Activated CD8-positive, alpha-beta memory T cell treated with anti-CD3 and anti-CD28 coated beads for 36 hours (primary cell): ENCODE results near the gene CALM1. TPM values are rescaled to one million over a fixed set of nuclear protein-coding genes. Genes with fewer than 3 reads are reported as not detected.

ENCODE experiments used
- CTCF ChIA-PET: fragments of 350-600 bp; sonication (Branson Sonifier 250); formaldehyde crosslinking; loops from one replicate; lab custom pipeline; 2021; ENCODE audit warnings: antibody characterized with exemption; lab: Charles Lee
- POLR2A ChIA-PET: fragments of 350-600 bp; sonication (Branson Sonifier 250); formaldehyde crosslinking; loops from one replicate; lab custom pipeline; 2021; ENCODE audit warnings: antibody characterized with exemption; lab: Charles Lee
- total RNA-seq, 2 experiments: library from RNA; stranded (reverse); gene quantifications; one replicate each; pipeline ENCODE4 v1.2.3, GENCODE V29; 2021

CALM1 gene
- total RNA-seq = 100 to 1,000 TPM; 530 to 542 TPM

DNA sequence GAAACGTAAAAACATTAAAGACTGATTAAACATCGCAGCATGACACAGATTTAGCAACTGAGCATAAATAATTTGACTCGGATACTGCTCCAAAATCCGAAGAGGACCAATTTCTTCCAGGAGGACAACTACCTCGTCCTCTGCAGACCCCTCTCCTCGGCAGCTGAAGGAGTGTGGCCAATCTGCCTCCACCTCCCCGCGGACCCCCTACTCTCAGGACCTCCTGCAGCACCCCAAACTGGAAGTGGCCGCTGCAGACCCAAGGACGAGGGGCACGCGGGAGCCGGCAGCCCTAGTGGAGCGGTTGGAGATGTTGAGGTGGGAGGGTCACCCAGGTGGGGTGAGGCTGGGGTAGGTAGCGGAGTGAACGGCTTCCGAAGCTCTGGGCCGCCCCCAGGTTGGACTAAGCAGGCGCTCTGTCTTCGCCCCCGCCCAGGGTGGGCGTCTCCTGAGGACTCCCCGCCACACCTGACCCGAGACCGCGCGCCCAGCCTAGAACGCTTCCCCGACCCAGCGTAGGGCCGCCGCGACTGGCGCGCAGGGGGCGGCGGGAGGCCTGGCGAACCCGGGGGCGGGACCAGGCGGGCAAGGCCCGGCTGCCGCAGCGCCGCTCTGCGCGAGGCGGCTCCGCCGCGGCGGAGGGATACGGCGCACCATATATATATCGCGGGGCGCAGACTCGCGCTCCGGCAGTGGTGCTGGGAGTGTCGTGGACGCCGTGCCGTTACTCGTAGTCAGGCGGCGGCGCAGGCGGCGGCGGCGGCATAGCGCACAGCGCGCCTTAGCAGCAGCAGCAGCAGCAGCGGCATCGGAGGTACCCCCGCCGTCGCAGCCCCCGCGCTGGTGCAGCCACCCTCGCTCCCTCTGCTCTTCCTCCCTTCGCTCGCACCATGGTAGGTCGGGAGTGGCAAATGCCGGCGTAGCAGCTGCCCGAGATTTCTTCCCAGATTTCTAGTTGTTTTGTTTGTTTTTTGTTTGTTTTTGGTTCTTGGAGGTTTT is at the start of gene CALM1:
Gene CALM1 (plus strand): TSS at position 689 of the 999 bp plus-strand sequence. CDS start 202 bp downstream, at position 891.
- POLR2A ChIA-PET = interaction anchor here (0.6 to 3.6 kb wide), 5 partner anchors 9 to 550 kb away, joined by 3 to 101 read pairs (median 3); partner anchors contain the start of gene PSMC1
- CTCF ChIA-PET = interaction anchor here (0.6 to 2.2 kb wide), 5 partner anchors 11 to 54 kb away, joined by 3 to 12 read pairs (median 6); no protein-coding TSS in a partner anchor

DNA sequence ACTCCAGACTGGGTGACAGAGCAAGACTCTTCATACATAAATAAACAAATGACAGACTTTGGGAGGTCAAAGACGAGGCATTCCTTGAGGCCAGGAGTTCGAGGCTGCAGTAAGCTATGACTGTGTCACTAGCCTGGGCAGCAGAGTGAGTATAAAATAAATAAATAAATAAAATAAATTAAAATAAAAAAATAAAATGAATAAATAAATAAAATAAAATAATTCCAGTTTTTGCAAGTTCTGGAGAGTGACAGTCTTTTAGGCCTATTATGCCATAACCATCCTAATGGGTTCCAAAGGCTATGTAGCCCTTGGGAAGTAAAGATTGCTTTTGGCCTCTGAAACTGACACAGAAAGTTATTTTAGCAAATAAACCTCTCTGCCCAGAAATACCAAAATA is 48.6 kb upstream of the CALM1 start:
- ChIA-PET CTCF (no interaction called here), POLR2A (interaction anchor here (0.6 kb wide), 1 partner anchor 29 kb away, joined by 3 read pairs; no protein-coding TSS in a partner anchor)

DNA sequence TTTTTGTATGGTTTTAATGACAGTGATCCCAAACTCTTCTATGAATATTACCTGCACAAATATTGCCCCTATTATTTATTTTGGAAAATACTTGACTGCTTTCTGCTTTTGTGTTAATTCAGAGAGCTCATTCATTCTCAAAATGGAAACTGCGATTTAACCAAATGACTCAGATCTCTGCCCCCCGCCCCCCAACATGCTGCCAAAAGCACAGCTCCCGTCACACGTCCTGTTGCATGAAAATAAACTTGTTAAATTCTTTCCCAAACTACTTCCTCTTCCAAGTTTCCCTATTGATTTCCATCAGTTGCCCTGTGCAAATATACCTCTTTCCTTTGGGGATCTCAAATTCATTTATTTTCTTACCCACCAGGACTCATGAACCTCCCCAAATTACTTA is 47.1 kb upstream of the CALM1 start:
- POLR2A ChIA-PET = no interaction called here
- CTCF ChIA-PET = interaction anchor here (1.0 kb wide), 1 partner anchor 8 kb away, joined by 3 read pairs; no protein-coding TSS in a partner anchor

GRCh38 chr14:90354551-90355298 is 42.1 kb upstream of the CALM1 start:
- CTCF ChIA-PET = no interaction called here

DNA sequence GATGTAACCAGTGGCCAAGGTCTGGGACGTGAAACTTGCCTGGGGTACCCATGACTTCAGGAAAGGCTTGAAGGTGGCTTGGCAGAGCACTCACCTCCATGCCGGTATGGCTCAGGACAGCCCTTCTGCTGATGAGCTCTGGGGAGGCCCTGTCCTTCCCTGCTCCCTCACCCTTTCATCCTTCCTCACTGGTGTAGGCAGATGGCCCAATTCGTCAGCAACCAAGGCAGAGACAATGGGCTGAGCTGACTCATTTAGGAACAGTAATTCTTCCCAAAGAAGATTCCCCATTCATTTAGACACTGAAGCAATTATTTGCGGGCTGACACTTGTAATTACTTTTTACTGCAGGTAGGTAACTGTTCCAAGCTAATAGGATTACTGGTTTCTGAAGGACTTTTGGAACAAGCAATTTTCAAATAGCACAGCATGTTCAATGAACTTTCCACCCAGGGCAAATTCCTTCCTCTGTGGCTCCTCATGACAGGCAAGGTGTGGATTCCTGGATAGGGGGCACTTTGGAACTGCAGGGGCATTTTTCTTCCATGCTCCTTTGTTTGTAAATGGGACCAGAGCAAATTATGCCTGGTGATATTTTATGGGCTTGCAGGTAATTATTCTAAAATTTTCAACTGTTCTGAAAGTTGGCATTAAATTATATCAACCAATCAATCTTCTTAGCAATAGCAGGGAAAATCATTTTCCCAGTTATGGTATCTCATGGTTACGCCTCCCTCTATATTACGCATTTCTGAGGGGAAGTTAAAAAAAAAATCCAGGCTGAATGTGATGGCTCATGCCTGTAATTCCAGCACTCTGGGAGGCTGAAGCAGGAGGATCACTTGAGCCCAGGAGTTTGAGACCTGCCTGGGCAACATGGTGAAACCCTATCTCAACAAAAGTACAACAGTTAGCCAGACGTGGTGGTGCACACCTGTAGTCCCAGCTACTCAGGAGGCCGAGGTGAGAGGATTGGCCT is 41.0 kb upstream of the CALM1 start:
- ChIA-PET CTCF (no interaction called here), POLR2A (no interaction called here)

More at GRCh38 chr14:90354551-90355298, 42.1 kb upstream of the CALM1 start:
- POLR2A ChIA-PET = no interaction called here

- CTCF ChIA-PET = no interaction called here
- POLR2A ChIA-PET = no interaction called here
Measured at GRCh38 chr14:90356925-90357324, 39.9 kb upstream of the CALM1 start.

- ChIA-PET POLR2A (no interaction called here), CTCF (interaction anchor here (1.3 kb wide), 1 partner anchor 9 kb away, joined by 4 read pairs; no protein-coding TSS in a partner anchor)
Measured at GRCh38 chr14:90358359-90358758, 38.5 kb upstream of the CALM1 start.

- ChIA-PET POLR2A (no interaction called here), CTCF (no interaction called here)
Measured at GRCh38 chr14:90361865-90362557, 34.8 kb upstream of the CALM1 start.

- POLR2A ChIA-PET = no interaction called here
- CTCF ChIA-PET = no interaction called here
Measured at GRCh38 chr14:90362558-90362896, 34.3 kb upstream of the CALM1 start.

- POLR2A ChIA-PET = no interaction called here
- CTCF ChIA-PET = interaction anchor here (1.5 kb wide), 1 partner anchor 13 kb away, joined by 3 read pairs; no protein-coding TSS in a partner anchor
Measured at GRCh38 chr14:90368946-90369721, 27.7 kb upstream of the CALM1 start.

GRCh38 chr14:90373887-90374286 is 22.9 kb upstream of the CALM1 start:
- POLR2A ChIA-PET = interaction anchor here (0.7 kb wide), 1 partner anchor 320 kb away, joined by 7 read pairs; no protein-coding TSS in a partner anchor
- CTCF ChIA-PET = interaction anchor here (0.7 to 2.2 kb wide), 2 partner anchors 23 to 25 kb away, joined by 6 read pairs; partner anchors contain the start of gene CALM1

DNA sequence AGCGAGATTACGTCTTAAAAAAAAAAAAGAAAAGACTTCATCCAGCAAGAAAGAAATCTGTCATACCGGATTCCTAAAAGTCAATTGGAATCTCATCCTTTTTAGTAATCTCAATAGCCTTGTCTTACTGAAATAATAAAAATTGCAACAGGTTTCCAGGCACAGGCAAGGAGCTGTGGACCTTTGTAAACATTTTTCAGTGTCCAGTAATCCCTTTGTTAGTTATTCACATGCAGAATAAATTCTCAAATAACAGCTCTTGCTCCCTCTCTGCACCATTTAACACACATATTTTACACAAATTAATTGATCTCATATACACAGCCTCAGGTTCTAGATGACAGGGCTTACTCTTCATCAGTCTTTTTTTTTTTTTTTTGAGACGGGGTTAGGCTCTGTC is 22.0 kb upstream of the CALM1 start:
- POLR2A ChIA-PET = no interaction called here
- CTCF ChIA-PET = interaction anchor here (0.7 kb wide), 1 partner anchor 25 kb away, joined by 3 read pairs; no protein-coding TSS in a partner anchor

DNA sequence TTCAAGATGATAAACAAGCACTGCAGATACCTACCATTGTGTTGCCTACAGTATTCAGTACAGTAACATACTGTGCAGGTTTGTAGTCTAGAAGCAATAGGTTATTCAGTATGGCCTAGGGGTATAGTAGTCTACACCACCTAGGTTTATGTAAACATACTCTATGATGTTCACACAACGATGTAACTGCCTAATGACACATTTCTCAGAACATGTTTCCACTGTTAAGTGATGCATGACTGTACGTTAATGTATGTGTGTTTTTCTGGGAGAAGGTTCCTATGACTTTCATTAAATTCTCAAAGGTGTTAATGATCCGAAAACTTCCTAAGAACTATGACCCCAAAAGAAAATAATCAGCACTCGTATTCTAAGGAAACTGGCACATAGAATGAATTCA is 20.9 kb upstream of the CALM1 start:
- ChIA-PET CTCF (no interaction called here), POLR2A (no interaction called here)

DNA sequence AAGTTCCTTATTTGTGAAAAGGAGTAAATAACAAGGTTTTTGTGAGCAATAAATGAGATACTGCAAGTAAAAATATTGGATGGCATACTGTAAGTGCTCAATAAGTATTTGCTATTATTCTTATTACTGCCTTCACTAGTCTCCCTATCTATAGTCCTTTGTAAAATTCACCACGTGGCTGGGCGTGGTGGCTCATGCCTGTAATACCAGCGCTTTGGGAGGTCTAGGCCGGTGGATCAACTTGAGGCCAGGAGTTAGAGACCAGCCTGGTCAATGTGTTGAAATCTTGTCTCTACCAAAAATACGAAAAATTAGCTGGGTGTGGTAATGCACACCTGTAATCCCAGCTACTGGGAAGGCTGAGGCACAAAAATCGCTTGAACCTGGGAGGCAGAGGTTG is 18.6 kb upstream of the CALM1 start:
- ChIA-PET POLR2A (interaction anchor here (0.6 to 1.2 kb wide), 2 partner anchors 19 to 27 kb away, joined by 4 to 9 read pairs; no protein-coding TSS in a partner anchor), CTCF (no interaction called here)

- POLR2A ChIA-PET = interaction anchor here (1.2 kb wide), 1 partner anchor 18 kb away, joined by 9 read pairs; no protein-coding TSS in a partner anchor
Measured at GRCh38 chr14:90379106-90379505, 17.7 kb upstream of the CALM1 start.

GRCh38 chr14:90381011-90381786 is 15.6 kb upstream of the CALM1 start:
- ChIA-PET POLR2A (interaction anchor here (1.4 to 5.9 kb wide), 3 partner anchors 15 to 425 kb away, joined by 4 to 101 read pairs (median 67); partner anchors contain the start of gene CALM1), CTCF (interaction anchor here (1.5 to 1.6 kb wide), 2 partner anchors 19 to 377 kb away, joined by 3 to 8 read pairs; no protein-coding TSS in a partner anchor)

More at GRCh38 chr14:90379106-90379505, 17.7 kb upstream of the CALM1 start:
- CTCF ChIA-PET = no interaction called here
